Transverse colon (tissue), 4 donors: ENCODE measurements around the gene SLC6A13. TPM values are rescaled to one million over a fixed set of nuclear protein-coding genes. Genes with fewer than 3 reads are reported as not detected.

Source experiments
- DNase-seq: peaks from one replicate; pipeline ENCODE4 v3.0.0-alpha.2; 2019
- H3K27ac ChIP-seq, 4 donors: fragments of 200-600 bp; sonication (generic); 2 replicates each; pipeline ENCODE4 v1.5.1; 2016 to 2018; ENCODE audit warnings: inconsistent platforms in 4 of 4
- H3K27me3 ChIP-seq: fragments of 200-600 bp; sonication (generic); 2 replicates; pipeline ENCODE4 v1.5.1; 2017; ENCODE audit warnings: inconsistent platforms
- H3K36me3 ChIP-seq, 4 donors: fragments of 200-600 bp; sonication (generic); 2 replicates each; pipeline ENCODE4 v1.5.1; 2017 to 2019; ENCODE audit warnings: inconsistent platforms in 4 of 4
- H3K4me1 ChIP-seq, 4 donors: fragments of 200-600 bp; sonication (generic); 2 replicates each; pipeline ENCODE4 v1.5.1; 2017 to 2020; ENCODE audit warnings: inconsistent platforms in 4 of 4
- H3K4me3 ChIP-seq, 4 donors: fragments of 200-600 bp; sonication (generic); 1 replicate in 1 of 4; 2 replicates in 3 of 4; pipeline versions ENCODE4 v1.5.1 to v1.6.1; 2017 to 2019; ENCODE audit warnings: inconsistent platforms in 4 of 4
- H3K9me3 ChIP-seq, 2 donors: fragments of 200-600 bp; sonication (generic); 2 replicates each; pipeline ENCODE4 v1.5.1; 2017 to 2019; ENCODE audit warnings: inconsistent platforms in 2 of 2
- CTCF ChIP-seq, 5 experiments: fragments of 200-600 bp in 3 of 5; fragments of 450-650 bp in 2 of 5; sonication (generic) in 3 of 5; IDR thresholded peaks; 1 replicate in 2 of 5; 2 replicates in 3 of 5; pipeline ENCODE4 v1.5.1; 2016 to 2017; ENCODE audit warnings: antibody characterized with exemption in 5 of 5, inconsistent platforms in 3 of 5, mild to moderate bottlenecking in 2 of 5, moderate library complexity in 1 of 5
- EP300 ChIP-seq: sonication (generic); formaldehyde crosslinking; IDR thresholded peaks from one replicate; pipeline ENCODE4 v1.6.1; 2017; ENCODE audit warnings: antibody characterized with exemption, low read depth
- POLR2A ChIP-seq: fragments of 450-650 bp; IDR thresholded peaks from one replicate; pipeline ENCODE4 v1.6.1; 2016; ENCODE audit warnings: antibody characterized with exemption, mild to moderate bottlenecking, moderate library complexity
- POLR2AphosphoS5 ChIP-seq, 3 donors: sonication (generic); formaldehyde crosslinking; IDR thresholded peaks; one replicate each; pipeline ENCODE4 v1.6.1; 2016; ENCODE audit warnings: antibody characterized with exemption in 3 of 3
- WGBS, 2 donors: methylation state at CpG; one replicate each; pipeline ENCODE4 v1.1.5; 2018; ENCODE audit warnings: low coverage in 1 of 2; 5-methylcytosine and 5-hydroxymethylcytosine counted together
- in situ Hi-C, 4 donors: fragments of 200-750 bp; cut with MboI; loops; one replicate each; pipeline versions ENCODE4 v1.15.0 to v1.15.1; 2017; ENCODE audit warnings: low sequenced_read_pairs in 3 of 4, low pct_ligation_motif_present in 1 of 4, low pct_unique_long_range_greater_than_20kb in 1 of 4
- intact Hi-C: fragments of 100-400 bp; cut with DNase I; formaldehyde crosslinking; loops from one replicate; pipeline ENCODE4 v1.15.1; 2023; ENCODE audit warnings: low total_unique reads
- total RNA-seq, 4 donors: library from RNA; depleted of rRNA; stranded (reverse); fragments of >200 nt; gene quantifications; one replicate each; pipeline ENCODE4 v1.1.0, GENCODE V29; 2016

Gene SLC6A13
- total RNA-seq, 4 donors from 2014 or later: not detected

GRCh38 chr12:221736-222135, 40.9 kb downstream of the SLC6A13 start:
- DNase-seq: no peak
- intact Hi-C loops (no loop called here), in situ Hi-C loops (no loop called here)
- no peak for TF ChIP-seq EP300
- no peak for TF ChIP-seq CTCF (IDR thresholded peaks at IDR 0.05)
- TF ChIP-seq POLR2A: no peak
- 71% methylated on average over 6 of the region's 6 CpGs; no CpG with 5 or more reads in 1 of the 2 donors for WGBS, 2 donors
- Histone ChIP-seq H3K4me3 (no peak overlapping the region), H3K9me3 (no peaks in the 10 kb centered on the region), H3K4me1 (no peaks in the 10 kb centered on the region), H3K27me3 (no peaks in the 10 kb centered on the region), H3K27ac (no peak overlapping the region), H3K36me3 (no peaks in the 10 kb centered on the region)

- in situ Hi-C loops (no loop called here), intact Hi-C loops (no loop called here)
- whole genome bisulfite sequencing, 2 donors: 89% methylated on average over 19 of the region's 19 CpGs; no CpG with 5 or more reads in 1 of the 2 donors
- Histone ChIP-seq H3K9me3 (no peaks in the 10 kb centered on the region), H3K4me1 (no peaks in the 10 kb centered on the region), H3K36me3 (no peaks in the 10 kb centered on the region), H3K4me3 (no peak overlapping the region), H3K27ac (no peak overlapping the region), H3K27me3 (no peaks in the 10 kb centered on the region)
- TF ChIP-seq POLR2AphosphoS5 (IDR thresholded peaks at IDR 0.05) (no peak), CTCF (IDR thresholded peaks at IDR 0.05) (no peak), POLR2A (no peak), EP300 (no peak)
- DNase-seq: no peak
These were observed 41.6 kb downstream of the SLC6A13 start for GRCh38 chr12:220946-221550.

GRCh38 chr12:220491-220890, 42.1 kb downstream of the SLC6A13 start:
- intact Hi-C loops (no loop called here), in situ Hi-C loops (no loop called here)
- H3K27ac ChIP-seq: no peak overlapping the region
- no peak overlapping the region for H3K4me3 ChIP-seq
- no peaks in the 10 kb centered on the region for H3K36me3 ChIP-seq
- no peaks in the 10 kb centered on the region for H3K4me1 ChIP-seq
- H3K9me3 ChIP-seq: no peaks in the 10 kb centered on the region
- no peak for DNase-seq
- H3K27me3 ChIP-seq: no peaks in the 10 kb centered on the region
- TF ChIP-seq POLR2AphosphoS5 (IDR thresholded peaks at IDR 0.05) (no peak), EP300 (no peak), CTCF (IDR thresholded peaks at IDR 0.05) (no peak), POLR2A (no peak)
- 78% methylated on average over 6 of the region's 6 CpGs; no CpG with 5 or more reads in 1 of the 2 donors for WGBS, 2 donors

GRCh38 chr12:219891-220352, 42.7 kb downstream of the SLC6A13 start:
- in situ Hi-C loops: no loop called here
- no peaks in the 10 kb centered on the region for H3K9me3 ChIP-seq
- intact Hi-C loops: no loop called here
- no peak overlapping the region for H3K27ac ChIP-seq
- 28% methylated on average over 9 of the region's 17 CpGs; no CpG with 5 or more reads in 1 of the 2 donors for WGBS, 2 donors
- peak; percentile 74 for DNase-seq
- no peaks in the 10 kb centered on the region for H3K36me3 ChIP-seq
- H3K4me3 ChIP-seq: no peak overlapping the region
- H3K4me1 ChIP-seq: no peaks in the 10 kb centered on the region
- TF ChIP-seq EP300 (no peak), POLR2AphosphoS5 (IDR thresholded peaks at IDR 0.05) (no peak), POLR2A (no peak), CTCF (IDR thresholded peaks at IDR 0.05) (peak; percentile 54 to 84 (median 69))
- no peaks in the 10 kb centered on the region for H3K27me3 ChIP-seq
